Astrocyte (in vitro differentiated cells and primary cell): Measurements from ENCODE around the gene JMJD1C.

Experiments
- CTCF ChIP-seq: IDR thresholded peaks from 2 replicates; pipeline ENCODE4 v1.5.1; 2011; ENCODE audit warnings: low read depth, mild to moderate bottlenecking, inconsistent platforms, low read length, moderate library complexity; ENCODE audit not compliant: insufficient read depth
- EZH2 ChIP-seq: IDR thresholded peaks from 2 replicates; pipeline ENCODE4 v1.6.1; 2012; ENCODE audit warnings: mild to moderate bottlenecking, low read length, inconsistent platforms; ENCODE audit not compliant: insufficient read depth

GRCh38 chr10:63166742-63167258 lies 299.0 kb downstream of the JMJD1C start:
- TF ChIP-seq EZH2 (no peak), CTCF (peak; percentile 92)
